Astrocyte (in vitro differentiated cells and primary cell): ENCODE data around the gene MICAL1.

Source experiments
- CTCF ChIP-seq: IDR thresholded peaks from 2 replicates; pipeline ENCODE4 v1.5.1; 2011; ENCODE audit warnings: low read depth, mild to moderate bottlenecking, inconsistent platforms, low read length, moderate library complexity; ENCODE audit not compliant: insufficient read depth
- EZH2 ChIP-seq: IDR thresholded peaks from 2 replicates; pipeline ENCODE4 v1.6.1; 2012; ENCODE audit warnings: mild to moderate bottlenecking, low read length, inconsistent platforms; ENCODE audit not compliant: insufficient read depth

- no peak for TF ChIP-seq CTCF
- TF ChIP-seq EZH2: no peak
Observed at GRCh38 chr6:109447878-109448555, 7.6 kb downstream of the MICAL1 start.
